Stimulated activated CD4-positive, alpha-beta T cell treated with anti-CD3 and anti-CD28 coated beads, TNF-alpha, amount 100 ng/mL, for 4 hours (primary cell): ENCODE results near the gene TGFB1.
A peak's percentile ranks its signal among the peaks of the same experiment; 100 is the strongest.

ENCODE experiments used
- DNase-seq, 3 experiments: peaks; one replicate each; pipeline ENCODE4 v3.0.0-alpha.2; 2020; ENCODE audit warnings: low read depth in 3 of 3

TGFB1 gene

GRCh38 chr19:41341669-41342490 lies 11.8 kb downstream of the TGFB1 start:
- no peak for DNase-seq

GRCh38 chr19:41339936-41340335 lies 13.8 kb downstream of the TGFB1 start:
- no peak for DNase-seq

GRCh38 chr19:41335467-41335866 lies 18.3 kb downstream of the TGFB1 start:
- DNase-seq = no peak

GRCh38 chr19:41334793-41335192 lies 18.9 kb downstream of the TGFB1 start:
- DNase-seq = no peak

DNA sequence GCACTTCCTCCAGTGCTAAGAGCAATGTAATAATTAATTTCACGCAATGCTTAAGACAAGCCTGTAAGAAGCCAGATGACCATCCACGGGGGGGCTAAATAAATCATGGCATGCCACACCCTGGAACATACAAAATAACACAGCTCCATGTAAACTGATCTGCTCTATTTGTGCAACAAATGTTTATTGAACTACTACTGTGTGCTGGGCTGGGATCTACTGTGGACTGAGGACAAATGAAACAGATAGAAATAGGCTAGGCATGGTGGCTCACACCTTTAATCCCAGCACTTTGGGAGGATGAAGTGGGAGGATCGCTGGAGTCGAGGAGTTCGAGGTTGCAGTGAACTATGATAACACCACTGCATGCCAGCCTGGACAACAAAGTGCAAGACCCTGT lies 21.3 kb downstream of the TGFB1 start:
- DNase-seq = no peak

GRCh38 chr19:41332000-41332399 lies 21.7 kb downstream of the TGFB1 start:
- DNase-seq = no peak

GRCh38 chr19:41330946-41331678 lies 22.6 kb downstream of the TGFB1 start:
- no peak for DNase-seq

DNA sequence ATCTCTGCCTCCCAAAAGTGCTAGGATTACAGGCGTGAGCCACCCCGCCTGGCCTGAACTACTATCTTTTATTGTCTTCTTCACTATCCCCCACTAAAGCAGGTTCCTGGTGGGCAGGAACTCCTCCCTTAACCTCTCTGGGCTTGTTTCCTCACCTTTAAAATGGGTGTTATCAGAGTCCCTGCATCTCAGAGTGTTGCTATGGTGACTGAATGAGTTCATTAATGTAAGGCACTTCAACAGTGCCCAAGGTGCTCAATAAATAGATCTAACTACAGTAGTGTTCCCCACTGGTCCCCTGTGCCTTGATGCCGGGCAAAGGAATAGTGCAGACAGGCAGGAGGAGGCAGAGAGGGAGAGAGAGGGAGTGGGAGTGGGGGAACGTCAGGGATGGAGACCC lies 23.2 kb downstream of the TGFB1 start:
- no peak for DNase-seq

- no peak for DNase-seq
Measured at GRCh38 chr19:41328842-41329225, 24.9 kb downstream of the TGFB1 start.

DNA sequence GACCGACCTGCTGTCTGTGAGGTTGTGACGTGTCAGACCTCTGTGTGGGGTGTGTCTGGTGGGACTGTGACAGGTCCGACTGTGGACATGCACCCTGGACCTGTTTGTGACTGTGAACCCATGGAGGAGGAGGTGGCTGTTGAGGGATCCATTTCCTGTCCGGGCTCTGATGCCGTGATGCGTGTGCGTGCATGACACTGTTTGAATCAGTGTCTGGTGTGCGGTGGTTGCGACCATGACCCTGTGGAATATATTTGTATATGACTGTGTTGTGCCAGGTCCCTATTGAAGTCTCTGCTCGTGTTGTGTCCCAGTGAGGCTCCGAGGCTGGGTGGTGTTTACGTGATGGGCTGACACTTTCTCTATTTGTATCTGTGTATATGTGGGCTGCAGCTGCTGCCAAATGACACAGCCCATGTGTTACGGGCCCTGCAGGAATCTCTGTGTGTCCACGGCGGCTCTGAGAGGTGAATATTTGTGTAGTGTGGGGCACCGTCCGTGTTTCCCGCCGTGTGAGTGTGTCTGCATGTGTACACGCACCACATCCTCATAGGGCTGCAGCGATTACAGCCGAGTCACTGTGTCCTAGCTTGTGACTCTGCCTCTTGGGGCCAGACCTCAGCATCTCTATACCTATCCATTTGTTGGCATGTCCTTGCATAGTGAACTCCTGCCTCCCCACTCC lies 25.4 kb downstream of the TGFB1 start:
- DNase-seq = no peak

DNA sequence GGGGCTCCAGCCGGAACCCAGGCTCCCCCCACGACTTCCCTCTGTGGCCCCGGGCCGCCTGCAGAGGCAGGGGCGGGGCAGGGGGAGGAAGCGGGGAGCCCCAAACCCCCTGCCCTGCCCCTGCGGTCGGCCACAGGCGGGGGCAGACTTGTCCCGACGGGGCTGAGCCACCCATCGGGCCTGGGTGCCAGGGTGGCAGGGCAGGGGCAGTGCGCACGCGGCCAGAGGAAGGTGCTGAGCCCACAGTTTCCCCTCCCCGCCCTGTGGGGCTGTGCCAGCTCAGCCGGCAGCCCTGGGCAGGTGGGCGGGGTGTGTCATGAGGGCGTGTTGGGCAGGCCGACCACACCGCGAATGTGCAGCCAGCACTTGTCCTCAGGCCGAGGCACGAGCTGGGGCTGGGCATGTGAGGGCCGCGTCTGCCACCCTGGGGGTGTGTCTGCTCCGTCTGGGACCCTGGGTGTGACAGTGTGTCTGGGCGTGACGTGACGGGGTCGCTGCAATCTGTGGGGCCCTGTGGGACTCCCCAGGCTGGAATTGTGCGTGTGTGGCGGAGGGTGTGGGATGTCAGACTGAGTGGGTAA lies 26.1 kb downstream of the TGFB1 start:
- DNase-seq = peak; percentile 64 to 79 (median 67)

DNA sequence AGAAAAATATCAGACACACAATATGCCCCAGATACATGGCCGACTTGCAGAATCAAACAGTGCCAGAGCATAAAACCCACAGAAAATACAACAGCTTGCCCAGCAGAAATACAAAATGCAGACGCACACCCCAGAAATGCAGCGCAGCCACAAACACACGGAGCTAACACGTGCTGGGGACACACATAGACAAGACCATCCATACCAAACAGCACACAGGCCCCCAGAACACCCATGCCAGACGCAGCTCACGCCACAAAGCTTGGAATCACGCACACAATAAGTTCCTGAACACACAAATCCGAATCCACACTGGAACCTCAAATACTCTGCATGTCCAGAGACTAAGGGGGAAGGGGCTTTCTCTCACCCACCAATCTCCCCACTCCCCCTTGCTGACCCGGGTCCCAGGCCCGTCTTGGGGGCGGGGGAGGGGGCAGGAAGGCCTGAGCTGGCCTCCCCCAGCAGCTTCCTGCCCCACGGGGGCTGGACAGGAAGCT lies 26.6 kb downstream of the TGFB1 start:
- DNase-seq = no peak

DNA sequence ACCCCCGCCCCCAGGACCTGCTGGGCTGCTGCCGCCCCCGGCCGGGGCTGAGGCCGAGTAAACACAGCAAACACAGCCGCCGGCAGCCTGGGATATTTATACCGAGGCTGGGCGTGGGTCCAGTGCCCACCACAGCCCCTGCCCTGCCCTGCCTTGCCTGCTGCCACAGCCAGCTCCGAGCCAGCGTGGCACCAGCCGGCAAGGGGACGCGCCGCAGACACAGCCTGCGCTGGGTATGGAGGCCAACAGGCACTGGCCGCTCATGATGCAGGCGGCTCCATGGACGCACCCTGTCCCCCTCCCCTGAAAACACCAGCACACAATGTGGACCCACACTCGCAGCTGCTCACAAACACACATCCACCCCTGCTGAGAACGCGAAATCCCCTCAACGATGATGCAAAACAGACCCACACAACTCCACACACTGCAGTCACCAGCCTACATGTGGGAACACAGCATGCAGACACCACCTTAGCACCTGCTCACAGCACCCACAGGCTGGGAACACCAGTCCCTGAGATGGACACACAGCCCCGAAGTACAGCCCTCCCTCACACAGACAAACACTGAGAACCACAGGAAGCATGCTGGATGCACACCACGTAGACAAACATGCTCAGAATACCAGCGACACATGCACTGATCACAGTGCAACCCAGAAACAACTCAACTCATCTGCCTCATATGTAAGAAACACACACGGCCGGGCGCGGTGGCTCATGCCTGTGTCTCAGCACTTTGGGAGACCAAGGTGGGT lies 27.6 kb downstream of the TGFB1 start:
- DNase-seq = no peak

GRCh38 chr19:41325640-41325946 lies 28.1 kb downstream of the TGFB1 start:
- no peak for DNase-seq

DNA sequence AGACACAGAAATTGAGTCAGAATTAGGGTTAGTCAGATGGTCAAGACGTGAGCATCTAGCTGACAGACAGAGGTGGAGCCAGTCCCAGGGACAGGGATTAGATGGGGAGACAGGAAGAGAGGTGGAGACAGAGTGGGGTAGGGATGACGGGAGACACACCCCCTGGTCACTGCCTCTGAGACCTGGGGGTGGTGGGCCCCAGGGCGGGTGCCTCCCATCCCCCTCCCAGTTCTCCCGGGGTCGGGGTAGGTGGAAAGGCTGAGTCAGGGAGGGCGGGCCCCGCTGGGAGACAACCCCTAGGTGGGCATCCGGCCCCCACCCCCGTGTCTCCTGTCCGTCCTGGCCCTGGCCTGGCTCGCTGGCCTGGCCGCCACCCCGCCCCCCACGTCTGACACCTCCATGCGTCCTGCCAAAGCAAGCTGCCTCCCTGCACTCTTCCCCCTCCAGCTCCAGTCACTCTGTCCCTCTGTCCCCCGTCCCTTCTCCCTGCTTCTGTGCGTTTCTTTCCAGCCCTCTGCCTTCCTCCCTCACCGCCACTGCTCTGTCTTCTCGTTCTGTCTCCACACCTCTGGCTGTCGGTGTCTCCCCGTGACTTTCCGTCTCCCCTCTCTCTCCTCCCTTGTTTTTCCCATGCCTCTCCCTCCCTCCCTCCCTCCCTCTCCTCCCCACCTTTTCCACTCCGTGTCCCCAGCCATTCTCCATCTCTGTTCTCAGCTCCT lies 28.6 kb downstream of the TGFB1 start:
- DNase-seq = no peak

- DNase-seq = no peak
Measured at GRCh38 chr19:41324231-41324702, 29.5 kb downstream of the TGFB1 start.

GRCh38 chr19:41323430-41324125 lies 30.1 kb downstream of the TGFB1 start:
- DNase-seq = no peak

- no peak for DNase-seq
Measured at GRCh38 chr19:41323023-41323422, 30.7 kb downstream of the TGFB1 start.

- no peak for DNase-seq
Measured at GRCh38 chr19:41322451-41322850, 31.3 kb downstream of the TGFB1 start.

- DNase-seq = no peak
Measured at GRCh38 chr19:41321600-41322270, 32.0 kb downstream of the TGFB1 start.
